ENCODE results near the gene C16orf96.

C16orf96 gene

GRCh38 chr16:4610011-4611005 is 54.2 kb downstream of the C16orf96 start:
- intact Hi-C loops (cut with DNase I) = no loop called here
- DNase-seq = no peak

- DNase-seq = no peak
- intact Hi-C loops (cut with DNase I) = no loop called here
Measured at GRCh38 chr16:4611337-4612021, 55.3 kb downstream of the C16orf96 start.

- intact Hi-C loops (cut with DNase I) = no loop called here
- DNase-seq = no peak
Measured at GRCh38 chr16:4612474-4612931, 56.4 kb downstream of the C16orf96 start.

DNA sequence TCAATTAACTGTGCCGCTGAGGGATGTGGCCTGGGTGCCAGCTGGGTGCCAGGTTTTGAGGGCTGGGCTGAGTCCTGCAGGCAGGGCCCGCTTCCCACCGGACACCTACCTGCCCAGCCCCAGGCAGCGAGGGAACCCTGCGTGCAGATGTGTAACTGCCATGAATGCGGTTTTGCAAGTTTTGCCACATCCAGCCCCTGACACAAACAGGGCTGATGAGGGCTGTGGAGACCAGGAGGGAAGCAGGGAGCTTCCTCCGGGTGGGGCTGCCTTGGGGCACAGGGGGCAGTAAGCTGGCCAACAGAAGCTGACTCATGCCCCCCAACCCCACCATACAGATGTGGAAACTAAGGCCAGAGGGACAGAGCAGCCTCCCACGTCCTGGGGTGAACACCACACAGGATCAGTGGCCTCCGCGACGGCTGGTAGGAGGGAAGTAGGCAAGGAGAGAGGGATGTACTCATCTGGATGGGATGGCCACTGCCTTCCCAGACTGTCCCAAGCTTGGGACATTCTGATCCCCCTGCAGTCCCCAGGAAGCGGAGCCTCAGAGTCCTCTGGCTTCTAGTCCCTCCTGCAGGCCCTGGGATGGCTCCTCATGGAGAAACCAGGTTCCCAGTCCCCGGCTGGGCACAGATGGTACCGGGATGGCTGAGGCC is 57.0 kb downstream of the C16orf96 start:
- intact Hi-C loops (cut with DNase I) = no loop called here
- no peak for DNase-seq

DNA sequence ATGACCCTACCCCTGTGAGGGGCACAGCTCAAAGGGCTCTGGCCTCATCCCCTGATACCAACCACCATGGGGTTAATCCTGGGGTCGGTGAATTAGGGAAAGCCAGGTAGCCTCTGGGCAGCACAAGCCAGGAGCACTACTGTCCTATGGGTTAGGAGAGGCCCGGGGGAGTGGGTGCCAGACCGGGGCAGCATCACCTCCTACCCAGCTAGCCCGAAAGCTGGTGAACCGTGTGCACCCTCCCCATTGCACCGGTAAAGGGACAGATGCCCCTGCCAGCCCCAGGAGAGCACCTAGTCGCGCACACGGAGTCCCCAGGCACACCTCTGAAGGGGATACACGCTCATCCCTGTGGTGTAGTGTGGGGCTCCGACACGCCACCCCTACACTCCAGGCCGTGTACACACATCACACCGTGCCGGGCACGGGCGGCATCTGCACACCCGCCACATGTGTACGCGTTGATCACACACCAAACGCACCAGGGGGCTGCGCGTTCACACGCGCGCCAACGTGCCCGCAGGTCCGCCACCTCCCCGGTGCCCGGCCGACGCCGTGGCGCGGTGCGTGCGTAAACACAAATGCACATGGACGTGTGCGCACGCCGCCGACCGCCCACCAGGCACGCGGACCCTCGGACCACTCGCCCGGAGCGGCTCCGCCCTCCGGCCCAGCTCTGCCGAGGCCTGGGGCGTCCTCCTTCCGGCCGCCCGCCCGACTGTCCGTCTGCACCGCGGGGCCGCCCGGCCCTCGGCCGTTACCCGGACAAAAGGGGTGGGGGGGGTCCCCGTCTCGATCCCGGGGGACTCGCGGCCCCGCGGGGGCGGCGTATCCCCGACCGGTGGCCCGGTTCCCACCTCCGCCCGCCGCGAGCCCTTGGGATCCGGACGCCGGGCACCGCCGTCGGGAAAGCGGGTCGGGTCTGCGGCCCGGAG is 57.8 kb downstream of the C16orf96 start:
- peak in 6 of 42 donors; percentile 15 to 51 (median 24) for DNase-seq
- intact Hi-C loops (cut with DNase I) = no loop called here

- intact Hi-C loops (cut with DNase I) = no loop called here
- peak; percentile 72 to 95 (median 87) for DNase-seq
Measured at GRCh38 chr16:4614571-4615383, 58.6 kb downstream of the C16orf96 start, which contains the start of gene UBALD1. Gene UBALD1 (minus strand): TSS chr16:4614888. CDS start chr16:4614797, 91 bp downstream.

DNA sequence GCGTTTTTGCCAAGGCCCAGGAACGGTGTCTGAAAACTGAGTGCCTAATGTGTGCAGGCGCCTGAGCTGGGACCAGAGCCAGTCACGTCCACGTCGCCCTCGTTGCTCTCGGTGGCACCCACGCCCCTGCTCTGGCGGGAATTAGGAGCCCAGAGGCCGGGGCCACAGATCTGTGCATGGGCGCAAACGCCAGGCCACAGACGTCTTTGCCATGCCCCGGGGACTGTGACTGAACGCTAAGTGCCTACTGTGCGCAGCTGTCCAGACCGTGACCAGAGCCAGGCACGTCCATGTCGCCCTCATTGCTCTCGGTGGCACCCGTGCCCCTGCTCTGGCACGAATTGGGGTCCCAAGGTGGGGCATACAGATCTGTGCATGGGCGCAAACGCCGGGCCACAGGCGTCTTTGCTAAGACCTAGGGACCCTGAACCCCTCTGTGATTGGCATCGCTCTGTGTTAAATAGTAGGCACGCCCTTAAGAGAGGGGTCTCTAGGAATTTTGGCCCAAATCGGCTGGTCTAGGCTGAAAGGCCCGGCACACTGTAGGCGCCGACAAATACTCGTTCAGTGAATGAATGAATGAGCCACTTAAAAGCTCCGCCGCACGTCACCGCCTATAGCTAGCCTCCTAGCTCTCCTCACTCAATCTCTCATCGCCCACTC is 59.4 kb downstream of the C16orf96 start:
- DNase-seq = peak in 2 of 42 donors; percentile 31 to 36
- intact Hi-C loops (cut with DNase I) = no loop called here

DNA sequence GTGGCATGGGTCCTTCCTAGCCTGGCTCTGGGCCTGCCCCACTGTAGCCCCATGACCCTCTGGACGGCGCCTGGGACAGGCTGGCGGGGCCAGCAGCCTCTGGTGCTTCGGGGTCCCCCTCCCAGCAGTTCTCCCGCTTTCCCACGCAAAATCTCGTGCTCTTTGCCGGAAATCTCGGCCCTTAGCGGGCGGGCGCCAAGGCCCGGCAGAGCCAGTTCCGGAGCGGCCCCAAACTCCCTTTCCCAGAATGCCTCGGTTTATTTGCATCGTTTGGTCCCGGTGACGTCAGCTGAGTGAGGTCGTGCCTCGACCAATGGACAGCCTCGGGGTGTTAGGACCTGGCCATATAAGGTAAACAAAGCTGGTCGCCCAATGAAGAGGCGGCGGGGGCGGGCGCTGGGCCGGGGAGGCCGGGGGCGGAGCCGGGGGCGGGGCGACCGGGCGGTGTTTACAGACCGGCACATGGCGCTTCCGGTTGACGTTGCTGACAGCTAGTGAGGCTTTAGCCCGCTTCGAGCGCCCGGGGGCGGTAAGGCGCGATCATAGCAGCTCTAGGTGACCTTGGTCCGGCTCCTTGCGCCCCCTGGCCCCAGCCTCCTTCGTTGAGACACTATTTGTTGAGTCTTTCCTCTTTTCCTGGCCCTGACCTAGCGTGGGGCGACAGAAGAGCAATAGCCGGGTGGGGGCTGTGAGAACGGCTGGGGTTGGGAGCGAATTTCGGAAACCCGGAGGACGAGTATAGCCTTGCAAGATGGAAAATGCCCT is 60.1 kb downstream of the C16orf96 start:
- peak; percentile 97 to 100 (median 99) for DNase-seq
- intact Hi-C loops (cut with DNase I) = no loop called here

DNA sequence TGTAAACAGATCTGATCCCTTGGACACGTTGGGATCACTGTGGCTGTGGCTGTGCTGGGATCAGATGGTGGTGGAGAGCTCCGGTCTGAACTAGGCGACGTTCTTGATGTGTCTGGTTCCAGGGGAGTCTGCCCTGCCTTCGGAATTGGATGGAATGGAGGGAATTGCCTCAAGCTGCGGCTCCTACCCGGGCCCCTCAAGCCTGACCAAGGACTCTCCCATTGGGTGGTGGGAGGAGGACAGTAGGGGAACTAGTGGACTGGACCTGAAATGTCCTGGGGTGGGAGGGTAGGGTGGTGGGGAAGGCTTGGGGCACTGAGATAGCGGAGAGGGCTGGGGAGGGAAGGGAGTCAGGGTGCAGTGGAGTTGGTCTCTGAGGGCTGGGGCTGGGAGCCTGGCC is 61.7 kb downstream of the C16orf96 start:
- DNase-seq = no peak
- intact Hi-C loops (cut with DNase I) = no loop called here

- no peak for DNase-seq
- intact Hi-C loops (cut with DNase I) = no loop called here
Measured at GRCh38 chr16:4618645-4619418, 62.7 kb downstream of the C16orf96 start.

- no peak for DNase-seq
- intact Hi-C loops (cut with DNase I) = loop anchor here (5.0 kb wide), 1 partner anchor 59 kb away; no protein-coding TSS in a partner anchor
Measured at GRCh38 chr16:4623593-4623992, 67.5 kb downstream of the C16orf96 start.

DNA sequence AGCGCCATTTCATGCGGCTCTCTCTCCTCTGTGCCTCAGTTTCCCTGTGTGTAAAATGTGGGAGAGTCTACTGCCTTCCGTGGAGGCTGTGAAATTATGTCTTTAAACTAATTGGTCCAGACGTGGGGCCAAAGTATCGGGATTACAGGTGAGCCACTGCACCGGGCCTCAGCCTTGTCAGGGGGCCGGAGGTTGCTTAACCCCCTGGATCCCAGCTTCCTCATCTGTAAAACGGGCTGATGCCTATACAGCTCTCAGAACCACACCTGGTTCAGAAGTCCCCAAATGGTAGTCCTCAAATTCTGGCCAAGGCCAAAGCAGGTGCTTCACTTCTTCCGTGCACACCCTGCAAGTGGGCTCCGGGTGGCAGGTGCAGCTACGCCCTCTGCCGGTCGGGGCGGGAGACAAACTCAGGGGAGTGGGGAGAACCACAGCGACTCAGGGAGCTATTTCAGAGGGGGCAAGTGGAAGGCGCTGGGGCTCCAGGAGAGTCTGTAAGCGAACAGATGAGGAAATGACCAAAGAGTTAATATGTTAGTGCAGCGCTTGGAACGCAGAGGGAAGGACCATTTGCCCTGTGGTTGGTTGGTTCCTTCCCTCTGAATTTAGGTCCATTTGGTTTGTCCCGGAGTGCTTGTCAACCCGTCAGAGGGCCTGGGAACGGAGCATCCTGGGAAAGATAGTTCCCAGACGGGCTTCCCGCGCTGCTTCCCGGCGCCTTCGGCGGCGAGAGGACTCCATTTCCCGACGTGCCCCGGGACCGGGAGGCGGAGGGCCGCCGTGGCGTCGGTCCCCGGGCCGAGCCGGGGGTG is 68.1 kb downstream of the C16orf96 start, which contains the start of gene MGRN1:
TSS of gene MGRN1 (plus strand) at position 812 of the 812 bp plus-strand sequence. CDS start 135 bp downstream, outside the sequence.
- peak; percentile 87 to 99 (median 96) for DNase-seq
- intact Hi-C loops (cut with DNase I) = loop anchor here (5.0 kb wide), 1 partner anchor 58 kb away; no protein-coding TSS in a partner anchor

- DNase-seq = peak in 38 of 42 donors; percentile 22 to 78 (median 52)
- intact Hi-C loops (cut with DNase I) = loop anchor here (5.0 kb wide), 1 partner anchor 57 kb away; no protein-coding TSS in a partner anchor
Measured at GRCh38 chr16:4624827-4625559, 68.9 kb downstream of the C16orf96 start.
